A549 treated with Hydrocortisone at 1 μM for 4 hours (cell line): ENCODE measurements around the gene SMAD7. TPM values are rescaled to one million over a fixed set of nuclear protein-coding genes. Genes with fewer than 3 reads are reported as not detected.

Source experiments
- total RNA-seq: library from RNA; stranded (reverse); fragments of 200-300 nt; extraction: Qiagen RNA extraction; gene quantifications from 5 replicates; pipeline ENCODE4 v1.2.3, GENCODE V29; 2022

SMAD7 gene
- total RNA-seq, result 19.6 to 27.8 TPM (median 22.4 TPM) in 5 replicates

GRCh38 chr18:48950536-48951447, at the start of gene SMAD7:
Gene SMAD7 (minus strand): TSS chr18:48950965. CDS start chr18:48950424, 541 bp downstream.

